NCI-H524 treated with DMSO at 0.1 percent for 48 hours (cell line): ENCODE results near the gene NUDT14.

Experiments used
- DNase-seq: peaks from one replicate; lab custom pipeline; 2025; lab: John Stamatoyannopoulos, UW

NUDT14 gene

DNA sequence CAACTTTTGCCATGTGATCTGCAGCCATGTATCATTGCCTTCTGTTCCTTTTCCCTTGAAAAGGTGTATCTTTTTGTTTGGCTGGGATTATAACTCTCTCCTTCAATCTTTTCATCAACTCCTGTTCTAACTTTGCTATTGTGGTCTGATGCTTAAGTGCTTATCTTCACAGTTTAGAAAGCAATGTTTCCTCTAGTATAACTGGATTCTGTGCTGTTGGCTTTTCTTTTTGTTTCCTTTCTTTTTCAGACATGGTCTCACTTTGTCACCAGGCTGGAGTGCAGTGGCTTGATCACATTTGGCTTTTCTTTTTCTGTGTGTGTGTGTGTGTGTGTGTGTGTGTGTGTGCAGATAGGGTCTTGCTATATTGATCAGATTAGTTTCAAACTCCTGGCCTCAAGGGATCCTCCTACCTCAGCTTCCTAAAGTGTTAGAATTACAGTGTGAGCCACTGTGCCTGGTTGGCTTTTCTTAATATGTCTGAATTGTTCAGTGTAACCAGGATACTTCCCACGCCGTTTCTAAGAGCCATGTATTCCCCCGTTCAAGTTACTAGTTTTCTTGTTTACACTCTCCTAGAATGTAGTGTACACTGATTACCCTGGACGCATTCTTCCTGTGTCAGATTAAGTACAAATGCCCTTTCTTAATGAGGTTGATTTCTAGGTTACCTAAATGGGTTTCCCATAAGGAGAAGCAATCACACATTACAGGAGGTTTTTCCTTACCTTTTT lies 48.0 kb downstream of the NUDT14 start:
- DNase-seq: no peak

DNA sequence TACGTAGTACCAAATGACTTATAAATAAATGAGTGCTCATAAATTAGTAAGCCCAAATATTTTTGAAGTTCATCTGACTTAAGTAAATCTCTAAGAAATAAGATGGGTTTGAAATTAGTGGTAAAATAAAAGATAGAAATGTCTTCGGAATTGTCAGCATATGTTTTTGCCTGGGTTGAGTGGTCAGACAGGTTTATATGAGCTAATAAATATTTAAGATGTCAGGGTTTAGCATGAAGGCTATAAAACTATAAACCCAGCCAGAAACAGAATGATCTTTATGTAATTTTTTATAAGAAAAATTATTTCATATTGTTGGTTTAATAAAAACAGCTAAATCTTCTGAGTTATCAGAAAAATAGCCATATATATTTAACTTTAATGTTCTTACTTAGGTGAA lies 49.9 kb downstream of the NUDT14 start:
- DNase-seq: no peak

DNA sequence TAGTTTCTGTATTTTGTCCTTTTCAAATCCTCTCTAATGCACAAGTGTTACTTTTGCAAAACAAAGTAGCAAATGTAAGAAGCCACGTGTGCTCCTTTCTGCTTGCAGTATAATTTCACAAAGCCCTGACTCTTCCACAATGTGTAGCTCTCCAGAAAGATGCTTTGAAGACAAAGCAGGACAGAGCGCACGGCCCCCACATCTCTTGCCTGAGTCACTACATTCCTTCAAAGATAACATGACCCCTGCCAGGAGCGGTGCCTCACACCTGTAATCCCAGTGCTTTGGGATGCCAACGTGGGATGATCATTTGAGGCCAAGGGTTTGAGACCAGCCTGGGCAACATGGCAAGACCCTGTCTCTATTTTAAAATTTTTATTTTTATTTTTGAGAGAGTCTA lies 53.1 kb downstream of the NUDT14 start:
- no peak for DNase-seq

DNA sequence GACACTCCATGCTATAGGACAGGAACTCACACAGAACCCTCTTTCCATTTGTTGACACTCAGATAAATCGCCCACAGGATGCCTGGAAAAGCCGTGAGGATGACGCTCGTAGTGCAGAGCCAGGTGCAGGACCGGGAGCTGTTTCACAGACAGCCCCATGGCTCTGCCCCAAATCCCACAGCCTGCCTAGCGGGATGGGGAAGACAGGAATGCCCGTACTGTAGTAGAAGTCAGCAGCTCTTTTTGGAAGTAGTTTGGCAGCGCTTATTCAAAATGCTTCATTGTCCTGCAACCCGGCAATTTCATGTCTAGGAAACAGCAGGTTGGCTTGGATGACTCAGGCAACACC lies 54.2 kb downstream of the NUDT14 start:
- no peak for DNase-seq

DNA sequence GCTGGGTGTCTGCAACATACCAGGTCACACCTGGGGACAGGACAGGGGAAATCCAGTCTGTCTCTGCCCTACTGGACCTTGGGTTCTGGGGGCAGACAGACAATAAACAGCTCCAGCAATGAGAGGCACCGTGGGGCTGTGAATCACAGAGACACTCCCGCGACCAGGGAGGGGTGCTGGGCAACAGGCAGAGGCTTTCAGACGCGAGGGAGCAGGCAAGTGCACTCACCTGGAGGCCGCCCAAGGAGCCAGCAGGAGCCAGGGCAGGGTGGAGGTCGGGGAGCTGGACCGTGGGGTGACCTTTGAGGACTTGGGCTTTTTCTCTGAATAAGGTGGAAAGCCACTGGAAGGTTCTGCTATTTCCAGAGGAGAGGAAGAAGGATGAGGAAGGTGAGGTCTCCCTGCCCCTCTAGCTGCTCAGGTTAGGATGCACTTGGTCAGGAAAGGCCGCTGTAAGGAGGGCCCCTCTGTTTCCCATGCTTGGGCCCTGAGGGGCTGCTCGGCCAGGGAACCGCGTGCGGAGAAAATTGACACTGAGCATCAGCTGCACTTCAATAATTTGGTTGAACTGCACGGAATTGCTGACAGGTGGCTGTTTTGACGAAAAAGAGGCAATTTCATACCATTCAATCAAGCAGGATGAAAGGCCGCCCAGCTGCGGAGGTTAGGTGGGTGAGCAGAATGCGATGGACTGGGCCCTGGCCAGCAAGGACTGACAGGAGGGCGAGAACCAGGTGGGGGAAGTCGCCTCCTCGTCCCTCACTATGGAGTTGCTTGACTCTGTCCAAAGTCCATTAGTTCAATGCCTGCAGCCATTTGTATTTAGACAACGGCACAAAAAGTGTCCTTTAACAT lies 54.8 kb downstream of the NUDT14 start:
- DNase-seq: no peak

DNA sequence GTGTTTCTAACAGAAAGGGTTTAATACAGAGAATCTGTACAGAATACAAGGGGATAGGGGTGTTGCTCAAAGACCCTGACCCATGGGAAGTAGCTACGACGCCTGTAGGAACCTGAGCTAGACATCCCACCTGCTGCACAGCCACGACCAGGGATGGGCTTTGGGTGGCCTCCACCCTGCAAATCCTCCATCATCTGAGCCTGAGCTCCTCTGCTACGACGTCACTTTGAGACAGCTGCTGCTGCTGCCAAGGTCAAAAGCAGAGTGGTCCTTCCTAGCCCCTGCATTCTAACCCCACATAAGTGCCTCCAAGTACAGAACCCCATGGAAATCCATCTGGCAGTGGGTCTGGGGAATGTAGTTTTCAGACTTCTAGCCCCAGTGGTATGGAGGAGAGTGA lies 56.3 kb downstream of the NUDT14 start:
- no peak for DNase-seq

DNA sequence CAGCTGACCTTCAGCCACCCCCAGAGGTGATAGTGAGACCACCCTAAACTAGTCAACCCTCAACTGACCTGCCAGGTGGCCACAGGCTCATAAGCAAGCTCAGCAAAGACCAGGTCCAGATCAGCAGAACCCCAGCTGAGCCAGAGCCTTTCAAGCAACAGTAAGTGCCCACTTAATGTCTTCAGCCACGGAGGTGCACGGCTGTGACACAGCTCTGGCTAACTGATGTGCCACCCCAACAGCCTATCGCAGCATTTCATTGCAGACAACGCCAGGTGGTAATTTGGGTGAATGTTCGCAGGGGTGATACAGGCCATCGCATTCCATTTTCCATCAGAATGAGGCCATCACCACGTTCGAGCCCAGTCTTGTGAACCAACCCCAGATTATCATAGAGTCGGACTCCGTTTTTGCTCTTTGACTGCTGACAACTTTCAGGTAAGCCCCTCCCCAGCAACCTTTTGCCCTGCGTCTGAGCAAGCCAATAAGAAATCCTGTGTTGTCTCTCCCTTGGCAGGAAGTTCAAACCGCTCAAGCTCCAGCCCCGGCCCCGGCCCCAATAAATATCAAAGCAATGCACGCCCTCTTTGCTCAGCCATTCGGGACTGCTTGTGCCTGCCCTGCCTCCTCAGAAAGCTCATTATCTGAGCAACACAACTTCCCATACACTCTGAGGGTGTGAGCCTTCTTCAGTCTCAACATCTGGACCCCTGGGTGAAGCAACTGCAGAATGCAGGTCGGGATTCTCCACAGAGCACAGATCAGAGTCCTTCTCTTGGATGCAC lies 56.9 kb downstream of the NUDT14 start:
- DNase-seq: no peak

DNA sequence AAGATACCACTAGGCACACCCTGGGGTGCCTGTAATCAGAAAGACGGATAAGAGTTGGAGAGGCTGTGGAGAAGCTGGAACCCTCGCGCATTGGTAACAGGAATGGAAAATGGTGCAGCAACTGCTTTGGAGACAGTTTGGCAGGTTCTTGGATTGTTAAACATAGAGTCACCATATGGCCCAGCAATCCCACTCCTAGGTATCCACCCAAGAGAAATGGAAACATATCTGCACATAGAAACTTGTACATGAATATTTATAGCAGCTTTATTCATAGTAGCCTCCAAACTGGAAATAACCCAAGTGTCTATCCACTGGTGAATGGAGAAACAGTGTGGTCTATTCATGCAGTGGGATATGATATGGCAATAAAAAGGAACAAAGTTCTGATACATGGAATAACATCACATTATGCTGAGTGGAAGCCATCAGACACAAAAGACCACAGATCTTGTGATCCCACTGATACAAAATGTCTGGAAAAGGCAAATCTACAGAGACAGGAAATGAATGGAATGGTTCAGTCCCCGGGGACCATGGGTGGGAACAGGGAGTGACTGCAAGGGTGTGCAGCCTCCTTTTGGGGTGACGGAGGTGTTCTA lies 57.9 kb downstream of the NUDT14 start:
- no peak for DNase-seq
